Hypothalamus (tissue), 51 donors: ENCODE data around the gene ANG.
A peak's percentile ranks its signal among the peaks of the same experiment; 100 is the strongest.
"Not testable (repeated sequence)": the region's sequence is repeated elsewhere in the genome, so short reads cannot be mapped to it uniquely, and the experiment has no call there.

Source experiments
- DNase-seq, 51 donors: peaks; one replicate each; lab custom pipeline; 2025; lab: John Stamatoyannopoulos, UW

The ANG gene

DNA sequence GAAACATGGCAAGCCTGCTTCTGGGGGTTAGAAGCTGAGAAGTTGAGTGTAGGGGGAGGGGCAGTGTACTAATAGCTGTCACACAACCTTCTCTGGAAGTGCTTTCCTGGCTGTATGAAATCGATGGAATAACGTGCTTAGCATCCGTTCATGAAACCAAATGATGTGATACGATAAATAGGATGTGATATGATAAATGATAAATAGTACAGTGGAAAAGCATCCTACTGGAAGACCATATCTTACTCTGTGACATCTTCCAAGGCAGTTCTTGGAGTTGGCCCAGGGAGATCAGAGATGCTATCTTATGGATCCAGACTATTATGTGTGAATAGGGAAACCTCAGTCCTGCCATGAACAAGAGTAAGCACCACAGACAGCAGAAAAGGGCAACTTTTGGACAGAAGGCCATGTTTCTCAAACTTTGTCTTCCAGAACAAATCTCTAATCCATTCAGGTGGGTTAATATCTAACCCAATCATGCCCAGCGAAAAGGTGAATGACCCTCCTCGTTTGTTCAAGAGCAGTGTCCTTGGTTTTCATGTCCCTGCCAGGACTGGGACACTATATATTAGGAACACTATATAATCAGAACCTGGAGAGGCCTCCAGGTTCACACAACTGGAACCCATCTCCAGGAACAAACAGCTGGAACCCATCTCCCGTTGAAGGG lies at the start of gene ANG:
TSS of gene ANG (plus strand) at position 598 of the 673 bp plus-strand sequence. CDS start 4,801 bp downstream, outside the sequence.
- DNase-seq: no peak

DNA sequence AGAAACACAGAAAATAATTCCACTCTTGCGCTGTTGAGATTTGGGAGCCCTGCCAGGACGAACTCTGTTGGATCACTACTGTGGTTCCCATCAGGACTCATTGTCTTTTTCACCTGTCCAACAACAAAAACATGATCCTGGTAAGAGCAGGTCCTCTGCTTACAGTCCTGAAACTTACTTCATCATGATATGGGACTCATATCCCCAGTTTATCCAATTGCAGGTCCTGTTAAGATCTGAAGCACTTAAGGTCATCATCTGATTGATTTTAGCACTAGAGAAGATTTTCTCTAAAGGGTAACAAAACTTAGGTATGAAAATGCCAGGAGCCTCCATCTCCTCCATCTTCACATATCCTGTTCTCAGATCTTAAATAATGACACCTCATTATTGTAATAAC lies 47.0 kb upstream of the ANG start, which contains the start of gene OR6S1:
TSS of gene OR6S1 (minus strand) at position 101 of the 400 bp plus-strand sequence. CDS start at position 101, 0 bp downstream.
- no peak for DNase-seq

DNA sequence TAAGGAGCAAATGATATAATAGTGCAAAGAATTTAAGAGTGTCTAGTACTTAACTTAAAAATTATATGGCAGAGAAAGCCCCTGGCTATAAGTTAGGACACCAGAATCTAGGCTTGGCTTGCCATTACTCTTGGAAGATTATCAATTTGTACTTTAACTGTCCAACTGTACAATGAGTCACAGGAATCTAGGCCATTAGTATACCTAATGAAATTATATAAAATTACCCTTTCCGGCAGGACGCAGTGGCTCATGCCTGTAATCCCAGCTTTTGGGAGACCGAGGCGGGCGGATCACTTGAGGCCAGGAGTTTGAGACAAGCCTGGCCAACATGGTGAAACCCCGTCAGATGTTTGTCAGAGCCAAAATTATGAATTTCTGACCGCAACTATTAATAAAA lies 46.4 kb upstream of the ANG start:
- DNase-seq: no peak

DNA sequence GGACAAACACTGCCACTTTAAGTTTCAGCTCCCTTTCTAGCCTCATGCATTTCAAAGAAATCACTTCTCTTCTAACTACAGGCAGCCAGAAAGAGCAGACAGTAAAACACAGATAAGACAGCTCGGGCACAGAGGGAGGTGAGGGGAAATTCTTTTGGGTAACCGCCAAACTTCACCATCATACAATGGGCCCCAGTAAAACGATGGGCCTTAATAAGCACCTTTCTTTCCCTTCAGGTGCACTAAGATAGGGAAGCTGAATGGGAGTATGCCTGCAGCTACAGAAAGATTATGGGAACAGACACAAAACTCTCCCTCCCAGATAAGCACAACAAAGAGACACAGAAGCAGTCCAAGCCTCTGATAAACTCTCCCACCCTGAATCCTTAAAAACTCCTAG lies 45.8 kb upstream of the ANG start:
- not testable (repeated sequence) for DNase-seq

DNA sequence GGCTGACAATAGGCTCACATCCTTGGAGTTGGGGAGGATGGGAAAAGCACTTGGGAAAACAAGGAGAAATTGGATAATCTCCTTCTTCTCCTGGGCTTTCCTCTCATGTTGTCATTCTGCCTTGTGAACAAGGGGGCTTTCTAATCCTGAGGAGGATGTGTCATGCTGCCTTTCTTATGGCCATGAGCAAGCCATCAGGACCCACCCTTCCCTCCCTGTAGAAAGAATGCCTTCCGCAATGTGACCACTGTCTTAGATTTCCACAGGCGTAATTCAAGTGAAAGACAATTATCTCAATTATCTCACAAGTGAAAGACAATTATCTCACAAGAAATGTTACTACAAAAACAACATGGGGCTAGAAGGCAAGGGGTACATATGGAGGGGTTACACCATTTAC lies 44.0 kb upstream of the ANG start:
- no peak for DNase-seq

DNA sequence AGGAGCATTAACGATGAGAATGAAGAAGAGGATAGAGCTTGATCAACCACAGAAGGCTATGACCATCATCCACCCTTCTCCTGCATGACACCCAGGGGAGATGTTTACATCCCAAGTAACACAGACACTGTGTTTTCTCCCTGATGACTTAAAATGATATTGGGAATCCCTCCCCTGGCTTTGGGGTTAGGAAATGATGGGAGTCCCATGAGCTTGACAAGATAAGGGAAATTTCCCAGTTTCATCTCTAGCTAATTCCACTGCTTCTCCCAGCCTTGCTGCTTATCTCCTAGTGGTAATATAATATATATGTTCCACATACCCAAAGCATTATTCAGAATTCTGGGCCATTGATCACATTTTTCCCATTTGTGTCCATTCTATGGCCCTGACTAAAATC lies 43.1 kb upstream of the ANG start:
- no peak for DNase-seq

DNA sequence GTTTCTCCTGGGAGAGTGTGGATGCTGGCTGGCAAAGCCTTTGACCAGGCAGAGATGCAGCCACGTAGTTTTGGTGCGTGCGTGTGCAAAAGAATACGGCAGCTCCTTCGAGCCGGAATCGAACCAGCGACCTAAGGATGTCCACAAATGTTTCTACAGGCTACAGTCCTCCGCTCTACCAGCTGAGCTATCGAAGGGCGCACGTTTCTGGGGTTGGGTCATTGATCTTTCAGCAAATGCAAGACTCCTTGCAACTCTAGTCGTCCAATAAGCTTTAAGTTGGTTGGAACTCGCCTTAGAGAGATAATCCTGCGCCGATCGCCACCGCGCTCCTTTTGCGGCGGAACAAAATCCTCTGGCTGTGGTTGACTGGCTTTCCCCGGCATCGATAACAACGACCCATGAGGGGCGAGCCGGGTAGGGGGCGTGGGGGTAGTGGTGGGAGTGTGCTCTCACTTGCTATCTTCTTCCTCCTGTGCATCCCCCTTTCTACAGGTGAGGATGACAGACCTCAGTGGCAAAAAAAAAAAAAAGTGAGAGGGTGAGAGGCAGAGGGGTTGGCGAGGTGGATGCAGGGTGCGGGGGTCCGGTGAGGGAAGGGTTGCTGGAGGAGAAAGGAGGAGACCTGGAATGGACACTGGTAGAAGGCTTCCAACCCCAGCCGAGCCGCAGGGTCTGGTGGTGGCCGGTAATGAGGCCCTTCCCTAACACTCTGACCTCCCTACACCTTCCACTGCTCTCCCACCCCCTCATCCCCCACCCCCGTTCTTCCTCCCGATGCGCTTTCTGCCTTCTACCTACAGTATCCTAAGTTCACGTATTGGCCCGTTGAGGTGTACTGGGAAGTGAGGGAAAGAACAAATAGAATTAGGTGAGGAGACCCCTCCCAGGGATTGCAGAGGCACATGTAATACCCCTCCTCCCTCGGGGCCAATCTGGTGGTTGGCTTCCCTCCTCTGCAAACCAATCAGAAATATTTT lies 35.3 kb upstream of the ANG start:
- peak in 5 of 51 donors; percentile 1 to 39 (median 3) for DNase-seq

DNA sequence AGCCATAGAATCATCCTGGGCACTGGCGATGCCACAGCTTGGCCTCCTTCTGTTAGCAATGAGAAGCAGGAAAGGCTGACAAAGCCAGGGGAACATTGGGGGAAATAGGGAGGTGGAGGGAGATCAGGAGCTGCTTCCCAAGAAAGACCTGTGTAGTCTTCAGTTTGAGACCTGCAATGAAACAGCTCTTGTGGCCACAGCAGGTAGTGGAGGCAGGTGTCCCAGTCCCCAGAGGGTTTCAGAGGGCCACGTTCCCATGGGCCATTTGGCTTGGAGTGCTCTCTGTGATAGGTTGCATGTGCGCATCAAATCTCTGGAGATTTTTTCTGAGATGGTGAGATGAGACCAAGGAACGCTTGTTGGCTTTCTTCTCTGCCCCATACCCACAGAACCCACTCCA lies 32.7 kb upstream of the ANG start:
- DNase-seq: no peak

DNA sequence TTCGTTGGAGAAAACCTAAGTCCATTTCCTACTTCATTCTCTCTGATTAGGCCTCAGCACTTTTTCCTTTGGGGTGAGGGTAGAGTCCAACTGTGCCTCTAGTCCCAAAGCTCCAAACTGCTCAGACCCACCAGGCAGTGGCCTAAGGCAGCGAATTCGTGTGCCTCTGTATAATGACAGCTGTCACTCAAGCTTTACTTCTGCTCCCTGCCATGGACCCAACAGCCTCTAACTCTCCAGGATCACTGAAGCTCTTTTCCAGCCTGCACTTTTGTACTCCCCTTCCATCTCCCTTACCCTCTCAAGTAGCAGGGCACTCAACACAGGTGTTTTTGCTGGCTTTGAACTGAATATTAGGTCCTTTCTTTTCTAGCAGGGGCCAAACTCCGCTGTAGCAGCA lies 32.3 kb upstream of the ANG start:
- DNase-seq: no peak

DNA sequence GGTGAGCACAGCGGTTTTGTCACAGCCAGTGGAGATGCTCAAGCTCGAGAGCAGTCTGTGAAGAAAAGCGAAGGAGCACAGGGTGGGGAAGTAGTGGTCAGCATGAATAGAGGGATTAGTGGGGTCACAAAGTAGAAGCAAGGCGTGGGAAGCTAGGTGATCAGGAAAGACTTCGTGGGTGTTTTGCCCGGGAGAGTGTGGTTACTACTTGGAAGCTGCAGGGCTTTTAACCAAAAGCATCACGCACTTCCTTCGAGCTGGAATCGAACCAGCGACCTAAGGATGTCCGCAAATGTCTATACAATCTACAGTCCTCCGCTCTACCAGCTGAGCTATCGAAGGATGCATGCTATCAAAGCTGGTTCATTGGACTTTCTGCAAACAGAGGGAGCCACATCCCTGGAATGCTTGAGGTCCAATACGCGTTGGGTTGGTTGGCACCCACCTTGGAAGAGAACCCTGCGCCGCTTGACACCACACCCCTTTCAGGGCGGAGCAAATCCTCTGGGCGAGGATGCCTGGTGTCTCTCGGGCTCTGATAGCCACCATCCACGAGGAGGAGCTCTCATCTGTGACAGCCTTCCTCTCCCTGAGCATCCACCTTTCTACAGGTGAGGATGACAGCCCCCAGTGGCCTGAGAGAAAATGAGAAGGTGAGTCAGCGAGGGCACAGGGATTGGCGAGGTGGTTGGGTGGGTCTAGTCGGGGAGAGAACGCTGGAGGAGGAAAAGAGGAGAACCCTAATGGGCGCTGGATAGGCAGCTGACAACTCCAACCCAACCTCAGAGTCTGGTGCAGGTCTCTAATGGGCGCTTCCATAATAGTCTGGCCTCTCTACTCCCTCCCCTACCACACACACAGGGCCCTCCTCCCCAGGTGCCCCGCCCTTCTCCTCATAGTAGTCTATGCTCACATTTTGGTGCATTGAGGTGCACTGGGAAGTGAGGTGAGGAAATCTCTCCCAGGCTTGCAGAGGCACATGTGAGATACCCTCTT lies 31.1 kb upstream of the ANG start:
- DNase-seq: no peak

DNA sequence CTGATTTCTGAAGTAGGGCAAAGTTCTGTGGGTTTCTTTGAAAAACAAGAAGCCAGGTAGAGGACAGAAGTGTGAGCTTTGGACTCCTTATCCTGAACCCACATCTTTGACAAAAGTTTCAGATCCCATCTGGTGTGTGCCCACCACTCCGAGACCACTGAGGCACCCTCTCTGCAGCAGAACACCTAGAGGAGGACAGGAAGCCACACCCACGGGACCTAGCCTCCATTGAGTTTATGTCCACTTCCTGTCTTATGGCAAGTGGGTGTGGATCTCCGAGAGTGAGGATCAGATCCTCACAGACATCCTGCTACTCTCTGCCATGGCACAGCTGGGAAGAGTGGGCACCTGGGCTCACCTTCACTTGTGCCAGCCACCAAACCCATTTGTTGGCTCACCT lies 30.3 kb upstream of the ANG start:
- no peak for DNase-seq

DNA sequence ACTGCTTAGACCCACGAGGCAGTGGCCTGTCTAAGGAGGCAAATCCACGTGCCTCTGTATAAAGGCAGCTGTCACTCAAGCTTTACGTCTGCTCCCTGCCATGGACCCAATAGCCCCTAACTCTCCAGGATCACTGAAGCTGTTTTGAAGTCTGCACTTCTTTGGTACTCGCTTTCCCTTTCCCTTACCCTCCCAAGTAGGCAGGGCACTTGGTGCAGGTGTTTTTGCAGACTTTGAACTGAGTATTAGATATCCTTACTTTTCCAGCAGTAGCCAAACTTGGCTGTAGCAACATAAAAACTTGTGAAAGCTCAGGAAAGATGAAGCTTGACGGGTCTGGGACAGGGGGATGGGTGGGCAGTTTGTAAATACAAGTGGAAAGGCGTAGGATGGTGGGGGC lies 29.2 kb upstream of the ANG start:
- DNase-seq: no peak

DNA sequence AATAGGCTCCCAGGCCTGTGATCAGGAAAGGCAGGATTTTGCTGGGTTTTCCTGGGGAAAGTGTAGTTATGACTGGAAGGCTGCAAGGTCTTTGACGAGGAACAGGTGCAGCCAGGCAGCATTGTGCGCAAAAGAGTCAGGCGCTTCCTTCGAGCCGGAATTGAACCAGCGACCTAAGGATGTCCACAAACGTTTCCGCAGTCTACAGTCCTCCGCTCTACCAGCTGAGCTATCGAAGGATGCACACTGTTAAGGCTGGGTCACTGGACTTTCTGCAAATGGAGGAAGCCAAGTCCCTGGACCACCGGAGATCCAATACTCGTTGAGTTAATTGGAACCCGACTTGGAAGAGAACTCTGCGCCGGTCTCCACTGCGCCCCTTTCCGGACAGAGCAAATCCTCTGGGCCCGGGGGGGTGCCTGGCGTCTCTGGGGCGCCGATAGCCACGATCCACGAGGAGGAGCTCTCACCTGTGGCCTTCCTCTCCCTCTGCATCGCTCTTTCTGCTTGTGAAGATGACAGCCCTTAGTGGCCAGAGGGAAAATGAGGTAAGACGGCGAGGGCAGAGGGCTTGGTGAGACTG lies 28.7 kb upstream of the ANG start:
- no peak for DNase-seq

DNA sequence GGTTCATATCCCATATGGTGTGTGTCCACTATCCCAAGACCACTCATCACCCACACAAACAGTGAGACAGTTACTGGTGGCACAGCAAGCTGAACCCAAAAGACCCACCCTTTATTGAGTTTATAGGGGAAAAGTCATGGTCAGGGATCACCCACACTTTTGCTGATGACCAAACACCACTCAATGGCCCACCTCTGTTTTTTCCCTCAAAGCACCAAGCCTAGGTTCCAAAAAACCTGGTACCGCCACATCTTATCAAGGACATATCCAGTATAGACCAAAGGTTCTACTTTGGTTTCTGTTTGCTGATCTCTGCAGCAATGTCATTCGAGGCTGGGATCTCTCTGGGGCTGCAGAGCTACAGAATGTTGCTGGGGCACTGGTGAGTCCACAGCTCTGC lies 27.4 kb upstream of the ANG start:
- DNase-seq: no peak

DNA sequence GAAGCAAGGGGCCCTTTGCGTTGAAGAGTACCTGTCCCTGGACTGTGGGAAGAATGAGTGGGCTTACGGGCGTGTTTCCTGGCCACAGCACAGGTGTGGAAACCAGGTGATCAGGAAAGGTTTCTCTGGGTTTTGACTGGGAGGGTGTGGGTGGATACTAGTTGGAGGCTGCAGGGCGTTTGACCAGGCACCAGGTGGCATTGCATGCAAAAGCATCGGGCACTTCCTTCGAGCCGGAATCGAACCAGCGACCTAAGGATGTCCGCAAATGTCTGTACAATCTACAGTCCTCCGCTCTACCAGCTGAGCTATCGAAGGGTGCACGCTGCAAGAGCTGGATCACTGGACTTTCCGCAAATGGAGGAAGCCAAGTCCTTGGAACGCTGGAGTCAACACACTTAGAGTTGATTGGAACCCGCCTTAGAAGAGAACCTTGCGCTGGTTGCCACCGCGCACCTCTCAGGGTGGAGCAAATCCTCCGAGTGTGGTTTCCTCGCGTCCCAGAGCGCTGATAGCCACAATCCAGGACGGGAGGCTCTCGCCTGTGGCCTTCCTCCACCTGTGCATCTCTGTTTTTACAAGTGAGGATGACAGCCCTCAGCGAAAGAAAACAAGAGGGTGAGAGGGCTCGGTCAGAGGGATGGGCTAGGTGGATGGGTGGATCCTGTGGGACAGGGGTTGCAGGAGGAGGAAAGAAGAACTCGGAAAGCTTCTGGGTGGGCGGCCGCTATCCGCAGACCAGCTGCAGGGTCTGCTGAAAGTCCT lies 25.4 kb upstream of the ANG start:
- peak in 38 of 51 donors; percentile 2 to 69 (median 26) for DNase-seq

DNA sequence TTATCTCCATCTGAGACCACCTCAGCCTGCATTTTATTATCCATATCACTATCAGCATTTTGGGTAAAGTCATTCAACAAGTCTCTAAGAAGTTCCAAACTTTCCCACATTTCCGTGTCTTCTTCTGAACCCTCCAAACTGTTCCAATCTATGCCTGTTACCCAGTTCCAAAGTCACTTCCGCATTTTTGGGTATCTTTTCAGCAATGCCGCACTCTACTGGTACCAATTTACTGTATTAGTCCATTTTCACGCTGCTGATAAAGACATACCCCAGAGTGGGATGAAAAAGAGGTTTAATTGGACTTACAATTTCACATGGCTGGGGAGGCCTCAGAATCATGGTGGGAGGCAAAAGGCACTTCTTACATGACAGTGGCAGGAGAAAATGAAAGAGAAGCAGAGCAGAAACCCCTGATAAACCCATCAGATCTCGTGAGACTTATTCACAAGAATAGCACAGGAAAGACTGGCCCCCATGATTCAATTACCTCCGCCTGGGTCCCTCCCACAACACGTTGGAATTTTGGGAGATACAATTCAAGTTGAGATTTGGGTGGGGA lies 22.1 kb upstream of the ANG start:
- DNase-seq: not testable (repeated sequence)

DNA sequence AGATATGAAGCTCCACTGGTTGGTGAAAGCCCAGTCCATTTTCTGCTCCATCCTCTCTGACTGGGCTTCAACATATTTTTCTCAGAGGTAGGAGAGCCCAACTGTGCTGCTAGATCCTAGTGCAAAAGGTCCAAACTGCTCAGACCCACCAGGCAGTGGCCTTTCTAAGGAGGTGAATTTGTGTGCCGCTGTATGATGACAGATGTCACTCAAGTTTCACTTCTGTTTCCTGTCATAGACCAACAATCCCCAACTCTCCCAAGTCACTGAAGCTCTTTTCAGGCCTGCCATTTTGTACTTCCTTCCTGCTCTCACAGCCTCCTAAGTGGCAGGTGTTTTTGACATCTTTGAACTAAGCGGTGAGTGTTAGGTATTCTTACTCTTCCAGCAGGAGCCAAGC lies 20.6 kb upstream of the ANG start:
- DNase-seq: no peak

DNA sequence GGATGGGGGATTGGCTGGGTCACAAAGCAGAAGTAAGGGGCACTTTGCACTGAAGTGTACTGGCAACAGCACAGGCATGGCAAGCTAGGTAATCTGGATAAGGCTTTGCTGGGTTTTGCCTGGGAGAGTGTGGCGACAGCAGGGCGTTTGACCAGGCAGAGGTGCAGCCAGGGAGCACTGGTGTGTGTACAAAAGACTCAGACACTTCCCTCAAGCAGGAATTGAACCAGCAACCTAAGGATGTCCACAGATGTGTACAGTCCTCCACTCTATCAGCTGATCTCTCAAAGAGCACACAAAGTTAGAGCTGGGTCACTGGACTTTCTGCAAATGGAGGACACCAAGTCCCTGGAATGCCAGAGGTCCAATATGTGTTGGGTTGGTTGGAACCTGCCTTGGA lies 19.6 kb upstream of the ANG start:
- no peak for DNase-seq
